ENCODE results near the gene NKTR. TPM values are rescaled to one million over a fixed set of nuclear protein-coding genes. Genes with fewer than 3 reads are reported as not detected.

Gene NKTR
- total RNA-seq, 1 experiment from 2014 or later, result 53.1 TPM

DNA sequence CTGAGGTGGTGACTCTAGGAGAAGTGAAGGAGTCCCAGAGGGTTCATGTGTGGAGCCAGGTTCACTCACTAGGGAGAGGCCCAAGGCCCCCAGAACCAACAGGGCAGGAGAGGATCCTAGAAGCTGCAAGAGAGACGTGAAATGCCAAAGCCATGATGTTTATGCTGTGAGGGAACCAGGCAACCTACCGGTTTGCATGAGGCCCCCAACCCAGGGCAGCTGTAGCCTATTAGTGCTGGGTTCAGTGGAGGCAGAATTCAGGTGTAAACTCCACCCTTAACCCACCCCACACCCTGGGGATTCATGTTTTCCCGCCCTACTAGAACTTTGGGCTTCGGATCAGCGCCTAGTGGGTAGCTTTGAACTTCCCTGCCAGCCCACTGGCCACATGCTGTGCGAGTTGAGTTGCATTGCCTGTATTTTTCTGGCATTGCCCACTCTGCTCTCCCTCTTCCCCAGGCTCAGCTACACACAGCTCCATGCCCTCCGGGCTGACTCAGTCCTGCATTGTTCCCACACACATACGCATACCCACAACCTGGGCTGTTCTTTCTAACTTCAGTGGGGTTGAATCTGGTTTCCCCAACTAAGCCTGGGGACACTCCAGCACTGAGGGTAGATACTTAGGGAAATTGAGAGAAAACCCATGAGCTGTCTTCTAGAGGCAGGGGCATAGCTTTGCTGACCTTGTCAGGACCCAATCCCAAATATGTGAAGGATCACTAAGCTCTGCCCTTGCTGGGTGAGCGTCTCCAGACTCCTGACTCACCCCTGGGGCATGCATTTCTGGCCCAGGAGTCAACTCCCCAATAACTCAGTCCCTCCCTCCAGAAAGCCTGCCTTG, 51.0 kb downstream of the NKTR start:
- no peaks in the 10 kb centered on the region for H3K27me3 ChIP-seq (replicated peaks; ENCODE audit: insufficient read depth, low read depth, low read length, poor library complexity)
- no TSS peak for BruUV-seq (replicated peaks)
- H3K4me1 ChIP-seq (ENCODE audit: insufficient read depth, low read length, poor library complexity, severe bottlenecking), result no peaks in the 10 kb centered on the region
- H3K27ac ChIP-seq (ENCODE audit: low read depth, low read length, poor library complexity, severe bottlenecking), result no peak overlapping the region
- H3K36me3 ChIP-seq (ENCODE audit: insufficient read depth, low read length, poor library complexity, severe bottlenecking), result peaks cover 5% of the 10 kb centered on the region
- no peak for DNase-seq (ENCODE audit: low spot score)
- TF ChIP-seq EZH2 (IDR thresholded peaks at IDR 0.05; ENCODE audit: borderline replicate concordance, low read depth, low read length, poor library complexity, severe bottlenecking), result no peak
- no peak overlapping the region for H3K4me3 ChIP-seq (ENCODE audit: low read depth, low read length, poor library complexity, severe bottlenecking)
- CTCF ChIA-PET, result no interaction called here
- POLR2A ChIA-PET (ENCODE audit: low non-redundant PET), result no interaction called here
- intact Hi-C loops (cut with micrococcal nuclease; ENCODE audit: unreplicated experiment), result no loop called here
- no peaks in the 10 kb centered on the region for H3K9me3 ChIP-seq (ENCODE audit: low read depth, low read length, poor library complexity, severe bottlenecking)

DNA sequence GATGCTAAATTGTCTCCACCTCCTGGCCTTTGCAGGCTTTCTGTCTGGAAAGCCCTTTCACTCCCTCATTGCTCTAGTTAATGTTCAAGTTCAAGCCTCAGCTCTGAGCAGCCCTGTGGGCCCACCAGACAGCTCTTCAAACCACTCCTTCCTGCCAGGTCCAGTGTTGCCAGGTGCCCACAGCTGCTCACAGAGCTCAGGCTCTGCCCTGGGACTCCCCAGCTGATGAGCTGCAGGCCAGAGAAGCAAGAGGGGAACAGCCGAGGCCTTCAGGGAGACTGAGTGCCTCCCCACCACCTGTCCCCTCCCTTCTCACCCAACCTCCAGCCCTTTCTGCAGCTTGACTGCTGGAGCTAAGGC, 51.7 kb downstream of the NKTR start:
- Histone ChIP-seq H3K4me1 (ENCODE audit: insufficient read depth, low read length, poor library complexity, severe bottlenecking) (no peaks in the 10 kb centered on the region), H3K36me3 (ENCODE audit: insufficient read depth, low read length, poor library complexity, severe bottlenecking) (no peaks in the 10 kb centered on the region), H3K27me3 (replicated peaks; ENCODE audit: insufficient read depth, low read depth, low read length, poor library complexity) (no peaks in the 10 kb centered on the region), H3K4me3 (ENCODE audit: low read depth, low read length, poor library complexity, severe bottlenecking) (no peak overlapping the region), H3K9me3 (ENCODE audit: low read depth, low read length, poor library complexity, severe bottlenecking) (no peaks in the 10 kb centered on the region), H3K27ac (ENCODE audit: low read depth, low read length, poor library complexity, severe bottlenecking) (no peak overlapping the region)
- intact Hi-C loops (cut with micrococcal nuclease; ENCODE audit: unreplicated experiment), result no loop called here
- POLR2A ChIA-PET (ENCODE audit: low non-redundant PET), result no interaction called here
- no peak for TF ChIP-seq EZH2 (IDR thresholded peaks at IDR 0.05; ENCODE audit: borderline replicate concordance, low read depth, low read length, poor library complexity, severe bottlenecking)
- TF ChIP-seq, protein P1, sequence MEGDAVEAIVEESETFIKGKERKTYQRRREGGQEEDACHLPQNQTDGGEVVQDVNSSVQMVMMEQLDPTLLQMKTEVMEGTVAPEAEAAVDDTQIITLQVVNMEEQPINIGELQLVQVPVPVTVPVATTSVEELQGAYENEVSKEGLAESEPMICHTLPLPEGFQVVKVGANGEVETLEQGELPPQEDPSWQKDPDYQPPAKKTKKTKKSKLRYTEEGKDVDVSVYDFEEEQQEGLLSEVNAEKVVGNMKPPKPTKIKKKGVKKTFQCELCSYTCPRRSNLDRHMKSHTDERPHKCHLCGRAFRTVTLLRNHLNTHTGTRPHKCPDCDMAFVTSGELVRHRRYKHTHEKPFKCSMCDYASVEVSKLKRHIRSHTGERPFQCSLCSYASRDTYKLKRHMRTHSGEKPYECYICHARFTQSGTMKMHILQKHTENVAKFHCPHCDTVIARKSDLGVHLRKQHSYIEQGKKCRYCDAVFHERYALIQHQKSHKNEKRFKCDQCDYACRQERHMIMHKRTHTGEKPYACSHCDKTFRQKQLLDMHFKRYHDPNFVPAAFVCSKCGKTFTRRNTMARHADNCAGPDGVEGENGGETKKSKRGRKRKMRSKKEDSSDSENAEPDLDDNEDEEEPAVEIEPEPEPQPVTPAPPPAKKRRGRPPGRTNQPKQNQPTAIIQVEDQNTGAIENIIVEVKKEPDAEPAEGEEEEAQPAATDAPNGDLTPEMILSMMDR (conservative IDR thresholded peaks at IDR 0.05; ENCODE audit: low read depth, low read length), result no peak
- no peak for DNase-seq (ENCODE audit: low spot score)
- no TSS peak for BruUV-seq (replicated peaks)
- CTCF ChIA-PET, result no interaction called here

DNA sequence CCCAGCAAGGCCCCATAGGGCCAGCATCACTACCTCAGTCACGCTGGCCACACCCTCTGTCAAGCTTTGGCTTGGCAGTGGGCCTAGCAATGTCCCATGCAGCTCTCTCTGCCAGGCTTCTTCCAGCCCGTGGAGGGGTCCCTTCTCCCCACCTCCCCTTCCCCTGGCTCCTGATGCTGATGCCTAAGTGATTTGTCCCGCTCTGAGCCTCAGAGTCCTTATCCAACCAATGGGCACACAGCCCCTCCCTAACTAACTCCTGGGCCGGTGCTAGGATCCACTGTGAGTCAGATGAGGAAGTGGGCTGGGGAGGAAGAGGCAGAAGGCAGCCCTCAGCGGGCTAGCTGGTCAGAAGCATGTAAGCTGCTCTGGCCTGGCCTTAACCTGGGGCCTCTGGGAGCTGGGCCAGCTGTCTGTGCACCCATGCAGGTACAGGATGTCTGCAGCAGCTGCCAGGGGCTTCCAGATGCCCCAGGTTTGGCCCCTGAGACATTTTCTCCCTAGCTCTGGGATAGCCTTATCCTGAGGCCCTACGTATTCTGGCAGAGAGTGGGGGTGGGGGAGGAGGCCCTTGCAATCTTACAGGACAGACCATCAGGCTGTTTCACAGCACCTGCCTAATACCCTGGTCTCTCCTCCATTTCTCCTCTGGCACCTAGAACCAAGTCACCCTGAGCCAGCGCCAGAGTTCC, 52.3 kb downstream of the NKTR start:
- no TSS peak for BruUV-seq (replicated peaks)
- no peaks in the 10 kb centered on the region for H3K27me3 ChIP-seq (replicated peaks; ENCODE audit: insufficient read depth, low read depth, low read length, poor library complexity)
- no peaks in the 10 kb centered on the region for H3K36me3 ChIP-seq (ENCODE audit: insufficient read depth, low read length, poor library complexity, severe bottlenecking)
- H3K4me3 ChIP-seq (ENCODE audit: low read depth, low read length, poor library complexity, severe bottlenecking), result peak overlapping the region; percentile 58
- intact Hi-C loops (cut with micrococcal nuclease; ENCODE audit: unreplicated experiment), result no loop called here
- TF ChIP-seq, protein P1 (conservative IDR thresholded peaks at IDR 0.05; ENCODE audit: low read depth, low read length), result no peak
- no peak for TF ChIP-seq EZH2 (IDR thresholded peaks at IDR 0.05; ENCODE audit: borderline replicate concordance, low read depth, low read length, poor library complexity, severe bottlenecking)
- ChIA-PET POLR2A (ENCODE audit: low non-redundant PET) (no interaction called here), CTCF (no interaction called here)
- H3K27ac ChIP-seq (ENCODE audit: low read depth, low read length, poor library complexity, severe bottlenecking), result no peak overlapping the region
- H3K4me1 ChIP-seq (ENCODE audit: insufficient read depth, low read length, poor library complexity, severe bottlenecking), result no peaks in the 10 kb centered on the region
- no peaks in the 10 kb centered on the region for H3K9me3 ChIP-seq (ENCODE audit: low read depth, low read length, poor library complexity, severe bottlenecking)
- DNase-seq (ENCODE audit: low spot score), result no peak

All from A673 (cell line).